IPS-20b (cell line): ENCODE measurements around the gene ZMYND19.

ENCODE experiments used
- H3K27ac ChIP-seq: one replicate; pipeline ENCODE4 v1.5.1; 2013; ENCODE audit warnings: low read length
- H3K27me3 ChIP-seq: 2 replicates; pipeline ENCODE4 v1.6.1; 2013; ENCODE audit warnings: mild to moderate bottlenecking, low read length, inconsistent platforms; ENCODE audit not compliant: insufficient read depth
- H3K36me3 ChIP-seq: 2 replicates; pipeline ENCODE4 v1.6.1; 2013; ENCODE audit warnings: low read depth, mild to moderate bottlenecking, inconsistent platforms, low read length, moderate library complexity; ENCODE audit not compliant: insufficient read depth
- H3K4me1 ChIP-seq: 2 replicates; pipeline ENCODE4 v1.6.1; 2013; ENCODE audit warnings: mild to moderate bottlenecking, control low read depth, inconsistent platforms, low read length, moderate library complexity; ENCODE audit not compliant: insufficient read depth
- H3K4me3 ChIP-seq: 2 replicates; pipeline ENCODE4 v1.5.1; 2013; ENCODE audit warnings: mild to moderate bottlenecking, low read length, inconsistent platforms
- H3K9ac ChIP-seq: 2 replicates; pipeline ENCODE4 v1.6.1; 2013; ENCODE audit warnings: low read depth, mild to moderate bottlenecking, inconsistent platforms, low read length, moderate library complexity
- H3K9me3 ChIP-seq: 2 replicates; pipeline ENCODE4 v1.6.1; 2013; ENCODE audit warnings: mild to moderate bottlenecking, low read depth, low read length, inconsistent platforms; ENCODE audit not compliant: insufficient read depth

ZMYND19 gene

GRCh38 chr9:137612741-137613142, 22.4 kb upstream of the ZMYND19 start:
- Histone ChIP-seq H3K9me3 (no peaks in the 10 kb centered on the region), H3K27ac (no peak overlapping the region), H3K9ac (no peak overlapping the region), H3K4me1 (peaks cover 10% of the 10 kb centered on the region), H3K4me3 (no peak overlapping the region), H3K36me3 (peaks cover 34% of the 10 kb centered on the region), H3K27me3 (no peaks in the 10 kb centered on the region)

GRCh38 chr9:137611623-137612609, 21.6 kb upstream of the ZMYND19 start:
- Histone ChIP-seq H3K9ac (no peak overlapping the region), H3K27me3 (peaks cover 2% of the 10 kb centered on the region), H3K9me3 (no peaks in the 10 kb centered on the region), H3K27ac (no peak overlapping the region), H3K4me3 (no peak overlapping the region), H3K36me3 (peaks cover 30% of the 10 kb centered on the region), H3K4me1 (peaks cover 7% of the 10 kb centered on the region; the same call in 1 of the 2 replicates)

GRCh38 chr9:137610944-137611343, 20.6 kb upstream of the ZMYND19 start:
- H3K27ac ChIP-seq: no peak overlapping the region
- H3K9me3 ChIP-seq: no peaks in the 10 kb centered on the region
- no peak overlapping the region for H3K9ac ChIP-seq
- H3K36me3 ChIP-seq: peaks cover 21% of the 10 kb centered on the region
- H3K27me3 ChIP-seq: peaks cover 9% of the 10 kb centered on the region
- no peak overlapping the region for H3K4me3 ChIP-seq
- H3K4me1 ChIP-seq: peaks cover 7% of the 10 kb centered on the region; the same call in 1 of the 2 replicates

- Histone ChIP-seq H3K36me3 (no peaks in the 10 kb centered on the region), H3K9ac (no peak overlapping the region), H3K9me3 (no peaks in the 10 kb centered on the region), H3K27me3 (peaks cover 28% of the 10 kb centered on the region), H3K4me1 (peaks cover 5% of the 10 kb centered on the region; the same call in 1 of the 2 replicates), H3K27ac (no peak overlapping the region), H3K4me3 (no peak overlapping the region)
These were observed 17.0 kb upstream of the ZMYND19 start for GRCh38 chr9:137607141-137607857.

GRCh38 chr9:137606734-137607138, 16.4 kb upstream of the ZMYND19 start:
- Histone ChIP-seq H3K36me3 (no peaks in the 10 kb centered on the region), H3K9ac (no peak overlapping the region)

GRCh38 chr9:137606005-137606621, 15.8 kb upstream of the ZMYND19 start:
- H3K9ac ChIP-seq: peak overlapping the region; percentile 48; the same call in 1 of the 2 replicates
- no peak overlapping the region for H3K27ac ChIP-seq
- H3K27me3 ChIP-seq: peaks cover 28% of the 10 kb centered on the region
- peak overlapping the region; percentile 65 for H3K4me3 ChIP-seq
- H3K4me1 ChIP-seq: no peaks in the 10 kb centered on the region; the same call in 1 of the 2 replicates
- H3K9me3 ChIP-seq: no peaks in the 10 kb centered on the region
- no peaks in the 10 kb centered on the region for H3K36me3 ChIP-seq

More at GRCh38 chr9:137606734-137607138, 16.4 kb upstream of the ZMYND19 start:
- Histone ChIP-seq H3K4me3 (peak overlapping the region; percentile 65), H3K27ac (no peak overlapping the region), H3K9me3 (no peaks in the 10 kb centered on the region), H3K27me3 (peaks cover 28% of the 10 kb centered on the region), H3K4me1 (no peaks in the 10 kb centered on the region; the same call in 1 of the 2 replicates)

GRCh38 chr9:137605121-137606004, 15.1 kb upstream of the ZMYND19 start, which contains the start of gene ARRDC1:
TSS of gene ARRDC1 (plus strand) at chr9:137605686. CDS start at chr9:137605718, 32 bp downstream.
- Histone ChIP-seq H3K36me3 (no peaks in the 10 kb centered on the region), H3K9me3 (no peaks in the 10 kb centered on the region), H3K27me3 (peaks cover 28% of the 10 kb centered on the region), H3K4me1 (no peaks in the 10 kb centered on the region; the same call in 1 of the 2 replicates), H3K9ac (peak within 1 kb of the TSS; percentile 48), H3K4me3 (peak within 1 kb of the TSS; percentile 65), H3K27ac (no peak within 1 kb of the TSS)

- Histone ChIP-seq H3K4me3 (no peak overlapping the region; the same call in 1 of the 2 replicates), H3K9me3 (no peaks in the 10 kb centered on the region), H3K27ac (no peak overlapping the region), H3K36me3 (no peaks in the 10 kb centered on the region), H3K27me3 (peaks cover 28% of the 10 kb centered on the region), H3K9ac (no peak overlapping the region), H3K4me1 (no peaks in the 10 kb centered on the region; the same call in 1 of the 2 replicates)
These were observed 14.2 kb upstream of the ZMYND19 start for GRCh38 chr9:137604345-137605086.

- Histone ChIP-seq H3K36me3 (no peaks in the 10 kb centered on the region), H3K9me3 (no peaks in the 10 kb centered on the region), H3K27me3 (peaks cover 28% of the 10 kb centered on the region), H3K27ac (no peak overlapping the region), H3K4me3 (no peak overlapping the region), H3K9ac (no peak overlapping the region), H3K4me1 (no peaks in the 10 kb centered on the region; the same call in 1 of the 2 replicates)
These were observed 13.6 kb upstream of the ZMYND19 start for GRCh38 chr9:137603879-137604278.

- Histone ChIP-seq H3K4me3 (no peak overlapping the region), H3K27ac (no peak overlapping the region), H3K9ac (no peak overlapping the region), H3K9me3 (no peaks in the 10 kb centered on the region), H3K27me3 (peaks cover 28% of the 10 kb centered on the region), H3K4me1 (no peaks in the 10 kb centered on the region; the same call in 1 of the 2 replicates), H3K36me3 (no peaks in the 10 kb centered on the region)
These were observed 12.3 kb upstream of the ZMYND19 start for GRCh38 chr9:137602661-137603060.
